ENCODE data around the gene ST3GAL4. TPM values are rescaled to one million over a fixed set of nuclear protein-coding genes. Genes with fewer than 3 reads are reported as not detected.

ST3GAL4 gene
- total and polyA plus RNA-seq, 7 donors, result 43.1 to 336 (median 69.2) TPM

- Histone ChIP-seq H3K9me3 (no peaks in the 10 kb centered on the region), H3K36me3 (no peaks in the 10 kb centered on the region)
- intact Hi-C loops (cut with DNase I), result loop anchor here (1.0 to 2.0 kb wide), 3 partner anchors 39 to 906 kb away; no protein-coding TSS in a partner anchor
These were observed 85.5 kb downstream of the ST3GAL4 start for GRCh38 chr11:126440792-126441514.

GRCh38 chr11:126443120-126443519 is 87.6 kb downstream of the ST3GAL4 start:
- 47 to 64% methylated on average over 13 of the region's 13 CpGs for WGBS, 2 donors
- Histone ChIP-seq H3K4me1 (peaks cover 0 to 7% (median 0%) of the 10 kb centered on the region in 4 donors), H3K4me3 (no peak overlapping the region), H3K27me3 (peaks cover 0 to 8% (median 0%) of the 10 kb centered on the region in 3 donors), H3K27ac (no peak overlapping the region), H3K36me3 (no peaks in the 10 kb centered on the region), H3K9me3 (no peaks in the 10 kb centered on the region)
- intact Hi-C loops (cut with DNase I), result no loop called here
- no peak for TF ChIP-seq POLR2A (IDR thresholded peaks at IDR 0.05)
- no peak for TF ChIP-seq EP300 (IDR thresholded peaks at IDR 0.05)
- no peak for TF ChIP-seq CTCF (IDR thresholded peaks at IDR 0.05)
- TF ChIP-seq POLR2AphosphoS5 (IDR thresholded peaks at IDR 0.05), result no peak
- no peak for DNase-seq

More at GRCh38 chr11:126440792-126441514, 85.5 kb downstream of the ST3GAL4 start:
- no peak overlapping the region for H3K4me3 ChIP-seq
- peak; percentile 86 for DNase-seq
- 17 to 24% methylated on average over 21 of the region's 21 CpGs for WGBS, 2 donors
- H3K27ac ChIP-seq, result no peak overlapping the region
- H3K4me1 ChIP-seq, result peaks cover 0 to 7% (median 0%) of the 10 kb centered on the region in 4 donors
- TF ChIP-seq POLR2AphosphoS5 (IDR thresholded peaks at IDR 0.05) (no peak), EP300 (IDR thresholded peaks at IDR 0.05) (no peak), CTCF (IDR thresholded peaks at IDR 0.05) (peak; percentile 91 to 97 (median 94)), POLR2A (IDR thresholded peaks at IDR 0.05) (no peak)
- H3K27me3 ChIP-seq, result peaks cover 0 to 8% (median 0%) of the 10 kb centered on the region in 3 donors

GRCh38 chr11:126444072-126444471 is 88.6 kb downstream of the ST3GAL4 start:
- Histone ChIP-seq H3K4me1 (peaks cover 0 to 7% (median 0%) of the 10 kb centered on the region in 4 donors), H3K9me3 (no peaks in the 10 kb centered on the region), H3K36me3 (no peaks in the 10 kb centered on the region), H3K4me3 (no peak overlapping the region), H3K27me3 (peaks cover 0 to 8% (median 0%) of the 10 kb centered on the region in 3 donors), H3K27ac (no peak overlapping the region)
- intact Hi-C loops (cut with DNase I), result no loop called here
- WGBS, 2 donors, result 57 to 79% methylated on average over 7 of the region's 7 CpGs
- DNase-seq, result no peak
- TF ChIP-seq CTCF (IDR thresholded peaks at IDR 0.05), result no peak
- no peak for TF ChIP-seq POLR2A (IDR thresholded peaks at IDR 0.05)
- TF ChIP-seq POLR2AphosphoS5 (IDR thresholded peaks at IDR 0.05), result no peak
- TF ChIP-seq EP300 (IDR thresholded peaks at IDR 0.05), result no peak

GRCh38 chr11:126446581-126446980 is 91.1 kb downstream of the ST3GAL4 start:
- H3K9me3 ChIP-seq, result no peaks in the 10 kb centered on the region
- H3K27ac ChIP-seq, result no peak overlapping the region
- 77 to 92% methylated on average over 10 of the region's 10 CpGs for WGBS, 2 donors
- H3K27me3 ChIP-seq, result peaks cover 0 to 2% (median 0%) of the 10 kb centered on the region in 3 donors
- TF ChIP-seq POLR2A (IDR thresholded peaks at IDR 0.05) (no peak), EP300 (IDR thresholded peaks at IDR 0.05) (no peak), POLR2AphosphoS5 (IDR thresholded peaks at IDR 0.05) (no peak), CTCF (IDR thresholded peaks at IDR 0.05) (no peak)
- H3K36me3 ChIP-seq, result no peaks in the 10 kb centered on the region
- DNase-seq, result no peak
- H3K4me3 ChIP-seq, result no peak overlapping the region
- intact Hi-C loops (cut with DNase I), result no loop called here
- no peaks in the 10 kb centered on the region for H3K4me1 ChIP-seq

Data from sigmoid colon (tissue), 7 donors.